H9 (cell line): ENCODE results near the gene AP1G2. TPM values are rescaled to one million over a fixed set of nuclear protein-coding genes. Genes with fewer than 3 reads are reported as not detected.

ENCODE experiments used
- DNase-seq: peaks from one replicate; pipeline ENCODE4 v3.0.0-alpha.2; 2017
- H2AFZ ChIP-seq: one replicate; pipeline ENCODE4 v1.6.1; 2013; ENCODE audit warnings: mild to moderate bottlenecking, low read length, control low read depth, moderate library complexity
- H2AK5ac ChIP-seq: 2 replicates; pipeline ENCODE4 v1.6.1; 2013; ENCODE audit warnings: low read length, control low read depth, mixed read lengths; ENCODE audit not compliant: insufficient read length
- H2BK120ac ChIP-seq: one replicate; pipeline ENCODE4 v1.6.1; 2013; ENCODE audit warnings: low read depth, mild to moderate bottlenecking, low read length, control low read depth, inconsistent platforms; ENCODE audit not compliant: poor library complexity, severe bottlenecking
- H2BK12ac ChIP-seq: 2 replicates; pipeline ENCODE4 v1.6.1; 2013; ENCODE audit warnings: low read length, control low read depth, mixed read lengths, low read depth; ENCODE audit not compliant: insufficient read length
- H2BK15ac ChIP-seq: 2 replicates; pipeline ENCODE4 v1.6.1; 2013; ENCODE audit warnings: low read depth, low read length, control low read depth
- H2BK20ac ChIP-seq: one replicate; pipeline ENCODE4 v1.6.1; 2013; ENCODE audit warnings: low read depth, mild to moderate bottlenecking, low read length, control low read depth, inconsistent platforms; ENCODE audit not compliant: poor library complexity, severe bottlenecking
- H2BK5ac ChIP-seq: 2 replicates; pipeline ENCODE4 v1.6.1; 2013; ENCODE audit warnings: low read length, control low read depth, mixed read lengths; ENCODE audit not compliant: insufficient read length
- H3K14ac ChIP-seq: 2 replicates; pipeline ENCODE4 v1.6.1; 2013; ENCODE audit warnings: low read length, control low read depth; ENCODE audit not compliant: insufficient read depth
- H3K18ac ChIP-seq: 2 replicates; pipeline ENCODE4 v1.6.1; 2013; ENCODE audit warnings: low read depth, mild to moderate bottlenecking, mixed read lengths, low read length, control low read depth; ENCODE audit not compliant: insufficient read length
- H3K23ac ChIP-seq: 2 replicates; pipeline ENCODE4 v1.6.1; 2013; ENCODE audit warnings: low read length, control low read depth, mixed read lengths, low read depth; ENCODE audit not compliant: insufficient read length
- H3K23me2 ChIP-seq: 2 replicates; pipeline ENCODE4 v1.6.1; 2013; ENCODE audit warnings: low read depth, mild to moderate bottlenecking, mixed read lengths, low read length, control low read depth; ENCODE audit not compliant: insufficient read length, poor library complexity, severe bottlenecking
- H3K27ac ChIP-seq: 2 replicates; pipeline ENCODE4 v1.5.1; 2013; ENCODE audit warnings: low read length, control low read depth, mixed read lengths, low read depth; ENCODE audit not compliant: insufficient read length
- H3K27me3 ChIP-seq: 2 replicates; pipeline ENCODE4 v1.6.1; 2013; ENCODE audit warnings: low read length, control low read depth, inconsistent platforms; ENCODE audit not compliant: insufficient read depth
- H3K4ac ChIP-seq: 2 replicates; pipeline ENCODE4 v1.6.1; 2013; ENCODE audit warnings: low read depth, mild to moderate bottlenecking, control low read depth, inconsistent platforms, low read length, moderate library complexity
- H3K4me1 ChIP-seq: 2 replicates; pipeline ENCODE4 v1.6.1; 2013; ENCODE audit warnings: low read length, control low read depth, inconsistent platforms; ENCODE audit not compliant: insufficient read depth
- H3K4me2 ChIP-seq: 2 replicates; pipeline ENCODE4 v1.6.1; 2013; ENCODE audit warnings: low read length, control low read depth, mixed read lengths; ENCODE audit not compliant: insufficient read length, insufficient read depth
- H3K56ac ChIP-seq: 2 replicates; pipeline ENCODE4 v1.6.1; 2013; ENCODE audit warnings: low read depth, mild to moderate bottlenecking, mixed read lengths, low read length, control low read depth; ENCODE audit not compliant: insufficient read length
- H3K79me1 ChIP-seq: 2 replicates; pipeline ENCODE4 v1.6.1; 2013; ENCODE audit warnings: low read depth, mild to moderate bottlenecking, moderate library complexity, low read length, control low read depth, inconsistent platforms; ENCODE audit not compliant: insufficient read depth, poor library complexity, severe bottlenecking
- H3K79me2 ChIP-seq: 2 replicates; pipeline ENCODE4 v1.6.1; 2013; ENCODE audit warnings: low read length, control low read depth, inconsistent platforms; ENCODE audit not compliant: insufficient read depth
- H3K9ac ChIP-seq: 2 replicates; pipeline ENCODE4 v1.6.1; 2013; ENCODE audit warnings: low read length, control low read depth, mixed read lengths; ENCODE audit not compliant: insufficient read length; ENCODE audit errors: extremely low read depth
- H3K9me3 ChIP-seq: one replicate; pipeline ENCODE4 v1.6.1; 2013; ENCODE audit warnings: low read depth, low read length, inconsistent platforms; ENCODE audit not compliant: control insufficient read depth
- H3T11ph ChIP-seq: one replicate; pipeline ENCODE4 v1.6.1; 2013; ENCODE audit warnings: mild to moderate bottlenecking, low read length, control low read depth, inconsistent platforms
- H4K20me1 ChIP-seq: one replicate; pipeline ENCODE4 v1.6.1; 2013; ENCODE audit not compliant: control insufficient read depth, insufficient read length, insufficient read depth
- H4K5ac ChIP-seq: 2 replicates; pipeline ENCODE4 v1.6.1; 2013; ENCODE audit warnings: low read depth, mild to moderate bottlenecking, mixed read lengths, low read length, control low read depth; ENCODE audit not compliant: insufficient read length
- H4K8ac ChIP-seq: replicated peaks from 2 replicates; pipeline ENCODE4 v1.6.1; 2013; ENCODE audit warnings: low read length, control low read depth, mixed read lengths, low read depth; ENCODE audit not compliant: insufficient read length
- H4K91ac ChIP-seq: 2 replicates; pipeline ENCODE4 v1.6.1; 2013; ENCODE audit warnings: low read depth, mild to moderate bottlenecking, moderate library complexity, mixed read lengths, low read length, control low read depth; ENCODE audit not compliant: insufficient read length
- H3K27ac Mint-ChIP-seq, 3 experiments: 2 replicates in 2 of 3; 3 replicates in 1 of 3; pipeline ENCODE4 v1.8.0; 2020 to 2021; ENCODE audit warnings: mixed read lengths in 3 of 3, mild to moderate bottlenecking in 1 of 3, moderate library complexity in 1 of 3
- H3K27me3 Mint-ChIP-seq: 2 replicates; pipeline ENCODE4 v1.8.0; 2021; ENCODE audit warnings: low read depth, mild to moderate bottlenecking, moderate library complexity, mixed read lengths
- H3K36me3 Mint-ChIP-seq, 3 experiments: 2 replicates in 2 of 3; 3 replicates in 1 of 3; pipeline ENCODE4 v1.8.0; 2020 to 2021; ENCODE audit warnings: low read depth in 3 of 3, mixed read lengths in 3 of 3; ENCODE audit not compliant: insufficient read depth in 1 of 3
- H3K4me1 Mint-ChIP-seq, 2 experiments: 2 replicates each; pipeline ENCODE4 v1.8.0; 2020; ENCODE audit warnings: mixed read lengths in 2 of 2
- H3K4me3 Mint-ChIP-seq, 2 experiments: 2 replicates in 1 of 2; 3 replicates in 1 of 2; pipeline ENCODE4 v1.8.0; 2020 to 2021; ENCODE audit warnings: mild to moderate bottlenecking in 2 of 2, mixed read lengths in 2 of 2, moderate library complexity in 1 of 2
- H3K9me3 Mint-ChIP-seq, 2 experiments: 2 replicates in 1 of 2; 3 replicates in 1 of 2; pipeline ENCODE4 v1.8.0; 2020; ENCODE audit warnings: mild to moderate bottlenecking in 2 of 2, mixed read lengths in 2 of 2, moderate library complexity in 1 of 2
- CTCF ChIP-seq: fragments of 200-600 bp; sonication (generic); conservative IDR thresholded peaks from 3 replicates; pipeline ENCODE4 v1.8.0; 2021; ENCODE audit warnings: antibody characterized with exemption, mild to moderate bottlenecking
- WGBS: extraction: QIAGEN DNeasy Blood & Tissue Kit; methylation state at CpG from one replicate; pipeline ENCODE4 v1.1.7; 2013; ENCODE audit warnings: missing lambda C conversion rate, low lambda C conversion rate, mixed read lengths; ENCODE audit not compliant: insufficient read length; ENCODE audit errors: extremely low coverage; 5-methylcytosine and 5-hydroxymethylcytosine counted together
- total RNA-seq: library from RNA; stranded (reverse); gene quantifications from 2 replicates; pipeline ENCODE4 v1.2.1, GENCODE V29; 2021

Gene AP1G2
- total RNA-seq, 1 experiment from 2014 or later = 107 TPM

GRCh38 chr14:23545740-23546365 is 21.7 kb downstream of the AP1G2 start:
- DNase-seq = no peak
- H4K91ac ChIP-seq = no peak overlapping the region
- Mint-ChIP-seq H3K4me3 (peak overlapping the region; percentile 54 to 57; a peak in 4 of 5 replicates), H3K36me3 (peaks cover 13 to 28% (median 13%) of the 10 kb centered on the region in 3 experiments; a peak in 6 of 7 replicates), H3K27ac (peak overlapping the region; percentile 95 to 98 (median 95)), H3K4me1 (peaks cover 13 to 15% of the 10 kb centered on the region in 2 experiments), H3K27me3 (no peaks in the 10 kb centered on the region; the same call in 1 of the 2 replicates), H3K9me3 (no peaks in the 10 kb centered on the region)
- H2AFZ ChIP-seq = no peak overlapping the region
- H3K56ac ChIP-seq = no peak overlapping the region
- H3K14ac ChIP-seq = no peak overlapping the region
- peaks cover 49% of the 10 kb centered on the region; the same call in 1 of the 2 replicates for H3K4me1 ChIP-seq
- H2BK12ac ChIP-seq = no peak overlapping the region
- peak overlapping the region; percentile 30 for H2BK5ac ChIP-seq
- no peak overlapping the region for H3K23ac ChIP-seq
- H3K9me3 ChIP-seq = no peaks in the 10 kb centered on the region
- H2BK20ac ChIP-seq = no peak overlapping the region
- no peak overlapping the region for H3K4ac ChIP-seq
- peaks cover 13% of the 10 kb centered on the region; the same call in 1 of the 2 replicates for H3K79me2 ChIP-seq
- no CpG with 5 or more reads among the region's 4 CpGs for WGBS
- H3K79me1 ChIP-seq = no peaks in the 10 kb centered on the region
- no peak overlapping the region for H4K5ac ChIP-seq
- no peak overlapping the region for H3K18ac ChIP-seq
- H3T11ph ChIP-seq = no peak overlapping the region
- H2BK120ac ChIP-seq = no peak overlapping the region
- no peak overlapping the region for H2BK15ac ChIP-seq
- H4K20me1 ChIP-seq = no peaks in the 10 kb centered on the region
- peak overlapping the region; percentile 24 for H2AK5ac ChIP-seq
- no peak overlapping the region for H4K8ac ChIP-seq
- H3K4me2 ChIP-seq = peak overlapping the region; percentile 45
- H3K9ac ChIP-seq = no peak overlapping the region
- TF ChIP-seq CTCF = no peak
- H3K23me2 ChIP-seq = peaks cover 14% of the 10 kb centered on the region
- H3K27ac ChIP-seq = peak overlapping the region; percentile 87
- no peaks in the 10 kb centered on the region for H3K27me3 ChIP-seq
